AG10803 (cell line): Measurements from ENCODE around the gene OSMR.
"Not testable (repeated sequence)": the region's sequence is repeated elsewhere in the genome, so short reads cannot be mapped to it uniquely, and the experiment has no call there.

Experiments used
- DNase-seq: peaks from one replicate; pipeline ENCODE4 v3.0.0; 2010; ENCODE audit warnings: low read depth
- H3K4me3 ChIP-seq: 2 replicates; pipeline ENCODE4 v1.5.1; 2011; ENCODE audit warnings: mild to moderate bottlenecking, low read length, control low read depth
- CTCF ChIP-seq: conservative IDR thresholded peaks from 2 replicates; pipeline ENCODE4 v1.5.1; 2011; ENCODE audit warnings: mild to moderate bottlenecking, low read length, control low read depth, inconsistent platforms

OSMR gene

GRCh38 chr5:38858839-38859238 is 13.0 kb downstream of the OSMR start:
- DNase-seq, result no peak
- TF ChIP-seq CTCF, result no peak
- H3K4me3 ChIP-seq, result no peak overlapping the region

- DNase-seq, result not testable (repeated sequence)
Observed at GRCh38 chr5:38861986-38862770, 16.4 kb downstream of the OSMR start.

GRCh38 chr5:38866362-38867031 is 20.7 kb downstream of the OSMR start:
- no peak overlapping the region for H3K4me3 ChIP-seq
- DNase-seq, result no peak
- no peak for TF ChIP-seq CTCF

More at GRCh38 chr5:38861986-38862770, 16.4 kb downstream of the OSMR start:
- not testable (repeated sequence) for H3K4me3 ChIP-seq

GRCh38 chr5:38867032-38867398 is 21.2 kb downstream of the OSMR start:
- H3K4me3 ChIP-seq, result no peak overlapping the region
- TF ChIP-seq CTCF, result no peak
- DNase-seq, result no peak

GRCh38 chr5:38867416-38867815 is 21.6 kb downstream of the OSMR start:
- DNase-seq, result no peak
- no peak for TF ChIP-seq CTCF
- H3K4me3 ChIP-seq, result no peak overlapping the region

GRCh38 chr5:38870595-38870994 is 24.8 kb downstream of the OSMR start:
- no peak overlapping the region for H3K4me3 ChIP-seq
- no peak for TF ChIP-seq CTCF
- no peak for DNase-seq

GRCh38 chr5:38871058-38871605 is 25.3 kb downstream of the OSMR start:
- no peak for TF ChIP-seq CTCF
- H3K4me3 ChIP-seq, result no peak overlapping the region
- no peak for DNase-seq
